Colon (tissue), 2 donors: ENCODE data around the gene TSPAN18.

Experiments
- FAIRE-seq: peaks from 2 replicates; lab custom pipeline; 2012; peaks lifted over from hg19 to GRCh38; lab: Jason Lieb, UNC
- donor health status: control.
- donor health status: control.

TSPAN18 gene

DNA sequence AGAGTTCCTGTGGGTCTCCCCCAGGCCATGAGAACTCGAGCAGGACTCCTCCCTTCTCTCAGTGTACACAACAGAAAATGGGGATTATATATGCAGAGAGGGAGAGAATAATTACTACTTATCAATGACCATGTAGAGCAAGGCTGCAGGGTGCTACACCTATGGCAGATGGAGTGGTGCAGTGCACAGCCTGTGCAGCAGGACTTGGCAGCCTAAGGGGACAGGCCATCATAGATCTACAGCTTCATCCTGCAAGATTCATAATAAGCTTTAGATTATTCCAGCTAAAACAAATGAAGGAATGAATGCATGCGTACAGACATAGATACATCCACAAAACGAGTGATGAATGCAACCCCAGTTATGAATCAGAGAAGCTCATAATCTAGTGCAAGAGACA, 232.3 kb downstream of the TSPAN18 start:
- FAIRE-seq = no peak

DNA sequence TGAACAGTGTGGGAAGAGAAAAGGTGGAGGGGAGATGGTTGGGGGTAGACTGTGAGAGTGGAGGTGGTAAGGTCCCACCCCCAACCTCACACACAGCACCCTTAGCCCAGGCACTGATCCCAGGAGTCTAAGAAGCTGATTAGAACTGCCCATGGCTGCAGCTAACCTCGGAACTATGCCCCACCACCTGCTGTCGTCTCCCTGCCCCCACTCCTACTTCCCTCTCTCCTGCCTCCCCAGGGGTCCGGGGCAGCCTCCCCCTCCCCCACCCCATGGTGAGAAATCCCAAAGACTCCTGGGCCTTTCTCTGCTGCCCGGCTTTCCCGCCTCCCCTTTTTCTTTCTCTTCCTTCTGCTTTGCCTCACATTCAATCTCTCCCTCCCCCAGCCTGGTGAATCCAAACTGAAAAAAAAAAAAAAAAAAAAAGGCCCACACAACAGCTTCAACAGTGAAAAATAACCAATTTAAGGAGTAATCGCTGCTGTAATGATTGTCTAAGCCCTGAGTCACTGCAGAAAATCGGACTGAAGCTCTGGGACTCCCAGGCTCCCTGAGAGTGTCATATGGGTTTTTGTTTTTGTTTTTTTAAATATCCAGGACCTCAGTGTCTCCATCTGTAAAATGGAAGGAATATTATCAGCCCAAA, 233.6 kb downstream of the TSPAN18 start:
- FAIRE-seq = no peak

DNA sequence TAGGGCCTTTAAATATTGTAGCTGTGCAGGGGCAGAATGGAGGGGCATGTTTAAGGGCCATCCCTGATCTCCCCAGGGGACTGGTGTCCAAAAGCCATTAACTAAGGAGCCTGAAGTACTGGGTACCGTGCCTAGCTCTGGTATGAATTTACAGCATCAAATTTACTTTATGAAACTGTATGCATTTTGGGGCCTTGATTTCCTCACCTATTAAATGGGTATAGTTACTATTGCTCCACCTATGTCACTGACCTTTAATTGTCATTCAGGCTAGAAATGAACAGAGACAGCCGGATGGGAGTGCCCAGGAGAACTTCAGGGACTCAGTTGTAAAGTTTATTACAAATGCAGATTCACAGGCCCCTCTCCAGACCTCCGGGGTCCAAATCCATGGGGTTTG, 235.7 kb downstream of the TSPAN18 start:
- no peak for FAIRE-seq

DNA sequence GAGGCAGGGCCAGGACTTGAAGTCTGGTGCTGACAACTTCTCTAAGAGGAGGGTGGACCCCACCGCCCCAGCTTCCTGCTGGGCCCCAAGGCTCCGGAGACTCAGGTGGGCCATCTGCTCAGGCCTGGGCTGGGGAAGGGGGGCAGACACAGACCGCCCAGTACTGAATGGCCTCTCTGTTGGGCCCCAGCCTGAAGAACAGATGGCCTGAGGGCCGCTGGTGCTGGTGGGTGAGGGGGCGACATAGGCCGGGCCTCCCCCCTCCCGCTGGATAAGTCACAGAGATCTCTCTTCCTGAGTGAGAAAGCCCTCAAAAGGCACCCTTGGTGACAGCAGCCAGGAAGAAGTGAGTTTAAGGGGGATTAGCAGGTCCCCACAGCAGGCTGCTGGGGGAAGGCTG, 236.4 kb downstream of the TSPAN18 start:
- no peak for FAIRE-seq

DNA sequence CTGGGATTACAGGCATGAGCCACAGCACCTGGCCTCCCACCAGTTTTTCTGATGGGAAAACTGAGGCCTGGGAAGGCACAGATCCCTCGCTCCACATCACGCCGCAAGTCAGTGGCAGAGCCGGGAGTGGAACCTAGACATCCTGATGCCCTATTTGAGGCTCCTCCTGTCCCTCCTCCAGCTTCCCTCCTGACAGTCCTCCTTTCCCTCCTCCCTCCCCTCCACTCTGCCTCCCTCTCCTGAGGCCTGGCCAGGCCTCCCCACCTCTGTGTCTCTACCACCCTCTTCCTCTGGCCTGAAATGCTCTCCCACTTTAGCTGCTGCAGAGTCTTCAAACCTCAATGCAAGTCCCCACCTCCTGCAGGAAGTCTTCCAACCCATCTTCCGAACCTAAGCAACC, 237.2 kb downstream of the TSPAN18 start:
- no peak for FAIRE-seq

DNA sequence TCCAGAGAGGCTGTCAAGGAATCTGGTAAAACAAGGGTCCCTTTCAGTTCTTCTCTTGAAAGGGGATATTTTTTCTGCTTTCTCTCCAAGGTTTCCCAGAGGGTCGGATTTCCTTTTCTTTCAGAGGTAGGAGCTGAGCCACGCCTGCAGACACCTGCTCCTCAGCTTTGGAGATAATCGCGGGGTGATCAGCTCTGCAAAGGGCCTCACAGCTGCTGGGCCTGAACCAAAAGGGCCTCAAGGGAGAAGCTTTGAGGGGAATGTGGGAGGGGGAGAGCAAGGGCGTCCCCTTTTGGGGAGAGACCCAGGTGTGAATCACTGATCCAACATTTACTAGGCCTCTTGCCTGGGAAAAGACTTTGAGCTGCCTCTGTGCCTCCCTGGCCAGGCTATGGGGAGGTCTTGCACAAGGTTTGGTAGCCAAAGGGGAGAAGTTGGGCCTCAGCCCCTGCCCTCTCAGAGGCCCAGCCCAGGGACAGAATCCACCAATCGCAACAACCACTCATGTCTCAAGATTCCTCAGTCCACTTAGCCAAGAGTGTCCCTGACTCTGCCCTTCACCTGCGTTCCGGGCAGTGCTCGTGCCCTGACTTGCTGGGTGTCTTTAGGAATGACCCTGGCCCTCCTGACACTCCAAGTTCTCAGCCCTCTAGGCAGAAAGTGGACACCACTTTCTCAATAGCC, 237.9 kb downstream of the TSPAN18 start:
- FAIRE-seq = no peak

DNA sequence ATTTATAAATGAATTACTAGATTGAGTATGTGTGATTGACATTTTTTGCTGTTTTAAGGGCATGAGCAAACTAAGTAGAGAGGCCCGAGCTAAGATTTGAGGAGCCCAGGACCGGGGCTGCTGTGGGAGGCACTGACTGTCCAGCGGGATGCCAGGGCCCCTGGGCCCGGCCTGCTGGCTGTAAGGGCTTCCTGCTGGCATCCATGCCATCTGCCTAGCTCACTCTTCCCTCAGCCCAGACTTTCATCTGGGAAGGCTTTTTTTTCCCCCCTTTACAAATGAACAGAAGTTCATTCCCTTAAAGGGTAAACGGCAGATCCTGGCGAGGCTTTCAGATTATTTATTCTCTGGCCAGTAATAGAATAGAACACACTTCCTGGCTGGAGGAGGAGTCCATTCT, 239.9 kb downstream of the TSPAN18 start:
- FAIRE-seq = no peak

DNA sequence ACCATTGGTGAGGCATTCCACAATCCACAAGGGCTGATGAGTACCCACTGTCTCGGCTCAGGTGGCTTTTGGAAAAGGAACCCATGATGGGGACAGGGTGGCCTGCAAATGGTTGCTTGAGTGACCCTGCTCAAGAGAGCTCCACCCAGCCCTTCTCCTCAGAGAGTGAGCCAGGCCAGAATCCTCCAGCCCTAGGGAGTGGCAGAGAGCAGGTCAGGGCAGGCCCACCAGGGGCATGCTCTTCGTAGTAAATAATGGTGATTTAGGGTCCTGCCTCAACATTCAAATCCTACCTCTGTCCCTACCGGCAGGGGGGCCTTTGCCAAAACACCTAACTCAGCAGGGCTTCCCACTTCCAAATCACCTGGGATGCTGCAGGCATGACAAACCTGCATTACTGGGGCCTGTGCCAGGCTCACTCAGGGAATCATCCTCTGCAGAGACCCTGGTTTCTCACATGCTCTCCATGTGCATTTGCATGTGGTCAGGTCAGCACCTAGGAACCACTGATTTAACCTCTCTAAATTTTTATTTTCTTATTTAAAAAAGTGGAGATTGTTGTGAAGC, 241.3 kb downstream of the TSPAN18 start:
- FAIRE-seq = no peak

DNA sequence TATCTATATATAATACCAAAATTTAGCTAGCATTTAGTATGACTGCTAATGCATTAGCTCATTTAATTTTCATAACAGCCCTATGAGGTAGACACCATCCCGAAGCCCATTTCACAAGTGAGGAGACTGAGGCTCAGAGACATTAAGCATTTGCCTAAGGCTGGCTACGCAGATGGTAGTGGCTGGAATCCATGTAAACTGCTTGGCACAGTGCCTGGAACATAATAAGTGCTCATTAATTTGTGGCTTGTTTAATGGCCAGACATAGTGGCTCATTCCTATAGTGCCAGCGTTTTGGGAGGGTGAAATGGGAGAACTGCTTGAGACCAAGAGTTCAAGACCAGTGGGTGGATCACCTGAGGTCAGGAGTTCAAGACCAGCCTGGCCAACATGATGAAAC, 241.7 kb downstream of the TSPAN18 start:
- FAIRE-seq = no peak

DNA sequence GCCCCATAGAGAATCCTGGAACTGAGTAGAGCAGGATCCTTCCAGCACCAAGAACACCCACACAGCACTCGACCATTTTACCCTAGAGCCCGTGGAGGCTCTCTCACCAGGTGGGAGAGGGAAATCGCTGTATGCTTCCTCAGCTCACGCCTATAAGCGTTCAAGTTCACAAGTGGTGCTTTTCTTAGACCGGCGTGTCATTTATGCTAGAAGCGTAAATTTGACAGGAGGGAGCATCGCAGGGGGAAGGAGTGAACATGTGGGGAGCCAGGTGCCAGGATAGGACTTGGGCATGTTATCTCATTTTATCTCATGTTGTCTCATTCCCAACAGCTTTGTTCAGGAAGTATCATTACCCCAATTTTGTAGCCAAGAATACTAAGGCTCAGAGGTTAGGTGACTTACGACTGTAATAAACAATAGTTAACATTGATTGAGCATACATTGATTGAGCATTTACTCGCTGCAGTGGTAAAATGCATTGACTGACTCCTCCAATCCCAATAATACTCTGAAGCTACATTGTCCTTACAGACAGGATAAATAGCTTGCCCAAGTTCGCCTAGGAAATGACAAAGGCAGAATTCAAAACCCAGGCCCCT, 243.0 kb downstream of the TSPAN18 start:
- FAIRE-seq = no peak

DNA sequence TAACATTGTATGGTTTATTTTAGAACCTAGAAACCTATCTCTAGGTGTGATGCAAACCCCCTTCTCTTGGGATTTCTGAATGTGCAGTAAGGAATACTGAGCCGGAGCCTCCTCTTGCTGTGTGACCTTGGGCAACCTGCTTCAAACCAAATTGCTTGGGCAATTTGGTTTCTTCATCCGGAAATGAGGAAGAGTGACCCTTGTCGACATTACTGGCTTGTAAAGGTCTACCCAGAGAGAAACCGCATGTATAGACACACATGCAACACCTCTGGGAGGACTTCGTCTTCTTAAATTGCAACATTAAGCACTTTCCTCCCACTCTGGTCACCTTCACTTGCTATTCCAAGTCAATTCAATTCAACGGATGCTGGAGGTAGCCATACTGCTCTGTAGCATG, 243.5 kb downstream of the TSPAN18 start:
- no peak for FAIRE-seq

DNA sequence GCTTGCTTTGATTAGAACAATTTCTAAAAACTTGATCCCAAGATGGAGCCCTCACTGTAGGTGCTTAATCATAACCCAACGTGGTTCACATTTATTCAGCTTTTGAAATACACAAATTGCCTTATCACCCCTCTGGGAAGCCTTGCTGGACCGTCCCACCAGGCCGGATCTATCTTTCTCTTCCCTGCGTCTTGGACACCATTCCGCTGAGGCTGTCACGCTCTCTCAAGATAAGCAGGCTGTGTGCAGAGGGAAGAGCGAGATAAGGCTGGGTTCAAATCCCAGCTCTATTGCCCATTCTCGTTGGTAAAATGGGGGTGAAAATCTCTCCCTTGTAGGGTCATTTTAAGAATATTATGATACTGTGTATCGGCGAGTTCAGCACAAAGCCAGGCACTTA, 244.4 kb downstream of the TSPAN18 start:
- FAIRE-seq = no peak

DNA sequence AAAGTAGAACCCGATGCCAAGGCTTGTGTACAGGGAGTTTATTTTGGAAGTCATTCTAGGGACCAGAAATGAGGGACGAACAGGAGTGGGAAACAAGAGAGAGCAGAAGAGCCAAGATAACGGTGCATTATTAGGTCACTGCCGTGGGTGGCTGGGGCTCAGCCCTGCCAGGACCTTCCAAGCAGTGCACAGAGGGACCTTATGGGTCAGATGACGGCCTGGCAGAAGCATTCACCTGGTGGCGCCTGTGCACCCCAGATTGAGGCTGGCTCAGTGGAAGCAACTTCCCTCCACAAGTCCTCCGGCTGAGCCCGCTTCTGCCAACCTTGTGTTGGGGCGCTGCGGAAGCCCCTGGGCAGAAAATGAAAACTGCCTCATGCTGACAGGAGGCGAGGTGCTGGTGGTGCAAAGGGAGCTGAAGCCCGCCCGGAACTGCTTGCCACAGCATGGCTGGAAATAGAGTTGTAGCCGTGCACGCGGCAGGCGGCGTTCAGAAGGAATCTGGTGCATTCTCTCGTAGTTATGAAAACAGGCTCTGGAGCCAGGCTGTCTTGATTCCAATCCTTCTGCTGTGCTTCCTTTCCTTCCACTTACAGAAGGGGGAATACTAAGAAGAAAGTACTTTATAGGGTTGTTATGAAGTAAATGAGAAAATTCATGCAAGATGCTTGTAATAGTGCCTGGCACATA, 246.1 kb downstream of the TSPAN18 start:
- FAIRE-seq = no peak

DNA sequence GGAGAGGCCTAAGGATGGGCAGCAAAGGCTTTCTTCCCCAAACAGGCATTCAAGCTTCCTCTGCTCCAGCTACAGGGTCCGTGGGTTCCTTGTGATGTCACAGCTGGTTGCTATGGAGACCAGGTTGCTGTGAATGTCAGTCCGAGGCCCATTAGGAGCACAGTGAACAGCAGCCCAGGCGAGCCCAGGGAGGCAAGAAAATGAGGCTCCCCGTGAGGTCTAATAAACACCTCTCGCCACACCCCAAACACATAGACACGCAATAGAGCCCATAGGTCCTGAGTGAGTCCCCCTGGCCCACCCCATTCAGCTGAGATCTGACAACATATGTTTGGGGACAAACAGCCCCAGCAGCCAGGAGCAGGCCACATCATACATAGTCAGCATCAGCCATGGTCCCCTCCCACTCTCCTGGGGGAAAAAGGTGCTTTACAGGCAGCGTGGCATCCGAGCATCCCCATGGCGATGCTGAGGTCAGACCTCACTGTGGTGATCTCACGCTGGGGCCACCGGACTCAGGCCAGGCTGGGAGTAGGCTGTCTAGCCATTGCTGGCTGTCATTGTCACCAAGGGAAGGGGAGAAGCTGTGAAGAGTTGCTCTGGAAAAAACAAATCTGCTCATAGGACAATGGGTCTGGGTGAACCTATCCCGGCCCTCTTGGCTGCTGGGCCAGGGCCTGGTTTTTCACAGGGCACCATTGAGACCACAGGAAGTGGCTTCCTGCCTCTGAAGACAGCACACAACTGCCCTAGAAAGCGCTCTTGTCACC, 247.1 kb downstream of the TSPAN18 start:
- FAIRE-seq = no peak

DNA sequence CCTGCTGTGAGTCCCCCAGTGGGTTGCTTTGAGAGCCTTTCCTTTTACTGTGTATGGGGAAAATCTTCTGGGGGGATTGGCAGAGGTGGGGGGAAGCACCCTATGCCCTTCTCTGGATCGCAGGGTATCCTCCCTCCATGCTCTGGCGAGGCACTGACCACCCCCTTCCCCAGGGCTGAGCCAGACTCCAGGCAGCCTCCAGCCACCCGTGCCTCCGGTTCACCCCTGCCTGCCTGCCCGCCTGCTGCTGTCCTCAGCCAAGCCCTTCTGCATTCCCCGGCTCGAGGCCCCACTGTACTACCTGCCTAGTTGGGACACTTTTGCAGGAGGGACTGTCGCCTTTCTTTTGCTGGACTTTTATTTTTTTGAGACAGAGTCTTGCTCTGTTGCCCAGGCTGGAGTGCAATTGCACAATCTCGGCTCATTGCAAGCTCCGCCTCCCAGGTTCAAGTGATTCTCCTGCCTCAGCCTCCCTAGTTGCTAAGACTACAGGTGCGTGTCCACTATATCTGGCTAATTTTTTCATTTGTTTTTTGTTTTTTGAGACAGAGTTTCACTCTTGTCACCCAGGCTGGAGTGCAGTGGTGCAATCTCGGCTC, 247.7 kb downstream of the TSPAN18 start:
- no peak for FAIRE-seq

DNA sequence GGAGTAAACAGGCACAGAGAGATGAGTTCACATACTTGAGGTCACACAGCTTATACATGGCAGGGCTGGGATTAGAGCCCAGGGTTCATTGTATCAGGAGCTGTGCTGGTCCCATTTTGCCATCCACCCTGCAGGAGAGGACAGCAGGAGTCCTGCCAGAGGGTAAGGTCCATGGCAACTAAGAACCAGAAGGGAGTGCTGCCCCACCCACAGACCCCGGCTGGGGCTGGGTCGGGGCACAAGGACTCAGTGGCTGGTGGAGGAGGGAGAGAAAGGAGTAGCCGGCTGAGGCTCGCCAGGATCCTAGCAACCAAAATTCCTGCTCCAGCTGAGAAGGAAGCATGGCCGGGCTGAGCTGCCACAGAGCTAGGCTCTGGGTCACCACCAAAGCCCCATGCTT, 249.8 kb downstream of the TSPAN18 start:
- FAIRE-seq = no peak

DNA sequence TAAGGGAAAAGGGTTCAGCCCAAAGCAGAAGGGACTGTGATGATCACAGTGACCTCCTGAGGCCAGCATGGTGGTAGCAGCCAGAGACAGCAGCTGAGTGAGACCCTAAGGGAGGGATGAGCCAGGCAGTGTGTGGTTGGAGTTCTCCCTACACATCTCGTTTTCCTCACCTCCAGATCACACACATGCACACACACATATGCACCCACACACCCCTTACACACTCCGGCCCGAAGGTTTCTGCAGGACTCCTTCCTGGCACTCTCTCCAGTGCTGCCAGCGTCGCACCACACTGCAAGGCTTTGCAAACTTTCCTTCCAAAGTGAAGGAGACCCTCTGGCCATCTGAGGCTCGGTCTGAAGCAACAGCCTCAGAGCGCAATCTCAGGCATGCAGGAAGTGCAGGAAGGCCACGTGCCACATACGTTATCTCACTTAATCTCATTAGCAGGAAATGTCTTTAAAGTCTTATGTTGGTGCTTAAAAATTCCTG, 250.8 kb downstream of the TSPAN18 start:
- FAIRE-seq = no peak

DNA sequence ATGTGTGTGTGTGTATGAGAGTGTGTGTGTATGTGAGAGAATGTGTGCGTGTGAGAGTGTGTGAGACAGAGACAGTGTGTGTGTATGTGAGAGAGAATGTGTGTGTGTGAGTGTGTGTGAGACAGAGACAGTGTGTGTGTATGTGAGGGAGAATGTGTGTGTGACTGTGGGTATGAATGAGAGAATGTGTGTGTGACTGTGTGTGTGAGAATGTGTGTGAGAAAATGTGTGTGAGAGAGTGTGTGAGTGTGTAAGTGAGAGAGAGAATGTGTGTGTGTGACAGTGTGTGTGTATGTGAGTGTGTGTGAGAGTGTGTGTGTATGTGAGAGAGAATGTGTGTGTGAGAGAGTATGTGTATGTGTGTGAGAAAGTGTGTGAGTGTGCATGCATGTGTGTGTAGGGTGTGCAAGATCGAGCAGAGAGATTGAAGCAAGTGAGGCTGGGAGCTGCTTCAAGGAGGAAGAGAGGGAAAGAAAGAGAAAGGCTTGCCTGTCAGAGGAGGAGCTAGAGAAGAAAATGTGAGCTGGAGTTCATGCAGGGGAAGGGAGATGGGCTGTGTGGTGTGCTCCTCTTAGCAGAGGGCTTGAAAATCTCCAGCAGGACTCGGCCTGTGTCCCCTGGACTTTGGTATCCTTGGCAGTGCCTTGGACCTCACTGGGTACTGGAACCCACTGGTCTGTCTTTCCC, 251.7 kb downstream of the TSPAN18 start:
- FAIRE-seq = no peak

DNA sequence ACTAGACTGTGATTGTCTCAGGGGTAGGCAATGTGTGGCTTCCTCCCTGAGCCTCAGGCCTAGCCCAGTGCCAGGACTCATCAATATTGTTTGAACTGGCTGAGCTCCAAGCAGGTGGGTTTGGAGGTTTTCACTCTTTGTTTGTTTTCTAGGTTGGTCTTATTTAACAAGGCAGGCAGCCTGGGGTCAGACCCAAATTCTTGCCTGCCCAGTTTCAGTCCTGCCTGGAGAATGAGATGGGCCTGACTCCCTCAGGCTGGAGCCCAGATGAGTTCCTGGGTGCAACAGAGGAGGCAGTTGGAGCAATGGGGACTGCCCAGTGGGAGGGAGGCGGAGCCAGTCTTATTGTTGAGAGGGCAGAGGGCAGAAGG, 252.2 kb downstream of the TSPAN18 start:
- no peak for FAIRE-seq

DNA sequence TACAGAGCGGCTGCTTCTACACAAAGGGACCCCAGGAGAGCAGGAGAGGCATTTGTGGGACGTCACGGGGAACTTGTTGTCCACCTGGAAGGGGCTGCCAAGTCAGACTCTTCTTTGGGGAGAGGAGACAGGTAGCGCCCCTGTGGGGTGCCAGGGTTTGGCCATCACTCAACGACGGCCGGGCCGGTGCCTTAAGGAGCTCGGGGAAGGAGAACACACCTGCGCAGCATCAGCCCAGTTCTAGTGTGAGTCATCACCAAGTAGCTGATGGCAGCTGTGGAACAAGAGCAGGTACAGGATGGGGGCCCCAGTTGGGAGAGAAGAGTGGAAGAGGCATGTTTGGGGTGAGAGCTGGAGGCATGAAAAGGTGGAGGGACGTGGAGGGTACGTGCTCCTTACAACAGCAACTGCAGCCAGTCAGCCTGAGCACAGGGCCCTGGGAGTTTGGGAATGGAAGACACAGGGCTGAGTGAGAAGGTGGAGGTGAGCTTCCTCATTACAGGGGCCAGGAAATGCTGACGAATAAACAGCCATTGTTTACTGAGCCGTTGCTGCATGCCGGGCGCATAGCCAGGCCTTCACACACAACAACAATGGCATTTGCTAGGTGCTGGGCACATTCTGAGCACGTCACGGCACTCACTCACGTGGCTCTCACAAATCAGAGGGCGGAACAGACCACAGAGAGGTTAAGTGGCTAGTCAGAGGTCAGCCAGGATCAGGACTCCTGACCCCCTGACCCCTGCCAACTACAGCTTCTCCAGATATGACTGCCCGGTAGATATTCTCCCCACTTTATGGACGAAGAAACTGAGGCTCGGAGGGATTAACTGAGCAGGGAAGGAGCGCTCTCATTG, 253.0 kb downstream of the TSPAN18 start:
- no peak for FAIRE-seq
